ENCODE measurements around the gene PLPP2. TPM values are rescaled to one million over a fixed set of nuclear protein-coding genes. Genes with fewer than 3 reads are reported as not detected.

The PLPP2 gene
- total RNA-seq = 1 to 10 TPM in 1 of 2 donors, under 1 TPM in 1; 0.82 to 3.3 TPM

DNA sequence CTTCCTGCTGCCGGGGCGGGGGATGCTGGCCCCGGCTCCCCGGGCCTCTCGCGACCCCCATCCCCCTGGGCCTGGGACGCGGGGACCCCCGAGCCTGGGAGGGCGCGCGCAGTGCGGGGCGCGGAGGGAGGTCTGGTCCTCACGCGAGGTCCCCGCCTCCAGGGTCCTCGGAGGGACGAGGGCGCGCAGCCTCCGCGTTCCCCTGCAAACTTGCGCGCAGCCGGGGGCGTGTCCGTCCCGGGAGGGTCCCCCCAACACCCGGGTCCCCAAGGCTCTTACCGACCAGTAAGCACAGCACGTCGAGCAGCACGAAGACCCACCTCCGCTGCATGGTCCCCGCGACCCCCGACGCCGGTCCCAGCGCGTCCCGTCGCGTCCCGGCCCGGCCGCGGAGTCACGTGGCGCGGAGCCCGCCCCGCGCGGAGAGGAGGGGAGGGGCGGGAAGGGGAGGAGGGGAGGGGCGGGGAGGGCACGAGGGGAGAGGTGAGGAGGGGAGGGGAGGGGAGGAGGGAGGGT, at the start of gene PLPP2:
Gene PLPP2 (minus strand): TSS at position 398 of the 516 bp plus-strand sequence. CDS start 67 bp downstream, at position 331.
- peak within 1 kb of the TSS; percentile 11 to 45 for H3K4me3 ChIP-seq
- H3K9me3 ChIP-seq = no peaks in the 10 kb centered on the region
- no peak within 1 kb of the TSS for H3K27ac ChIP-seq
- TF ChIP-seq, protein P1, sequence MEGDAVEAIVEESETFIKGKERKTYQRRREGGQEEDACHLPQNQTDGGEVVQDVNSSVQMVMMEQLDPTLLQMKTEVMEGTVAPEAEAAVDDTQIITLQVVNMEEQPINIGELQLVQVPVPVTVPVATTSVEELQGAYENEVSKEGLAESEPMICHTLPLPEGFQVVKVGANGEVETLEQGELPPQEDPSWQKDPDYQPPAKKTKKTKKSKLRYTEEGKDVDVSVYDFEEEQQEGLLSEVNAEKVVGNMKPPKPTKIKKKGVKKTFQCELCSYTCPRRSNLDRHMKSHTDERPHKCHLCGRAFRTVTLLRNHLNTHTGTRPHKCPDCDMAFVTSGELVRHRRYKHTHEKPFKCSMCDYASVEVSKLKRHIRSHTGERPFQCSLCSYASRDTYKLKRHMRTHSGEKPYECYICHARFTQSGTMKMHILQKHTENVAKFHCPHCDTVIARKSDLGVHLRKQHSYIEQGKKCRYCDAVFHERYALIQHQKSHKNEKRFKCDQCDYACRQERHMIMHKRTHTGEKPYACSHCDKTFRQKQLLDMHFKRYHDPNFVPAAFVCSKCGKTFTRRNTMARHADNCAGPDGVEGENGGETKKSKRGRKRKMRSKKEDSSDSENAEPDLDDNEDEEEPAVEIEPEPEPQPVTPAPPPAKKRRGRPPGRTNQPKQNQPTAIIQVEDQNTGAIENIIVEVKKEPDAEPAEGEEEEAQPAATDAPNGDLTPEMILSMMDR (IDR thresholded peaks at IDR 0.05) = no peak
- DNase-seq (ENCODE audit: low spot score) = no peak
- peaks cover 0 to 23% of the 10 kb centered on the region in 2 donors for H3K27me3 ChIP-seq
- no peaks in the 10 kb centered on the region for H3K36me3 ChIP-seq
- peaks cover 0 to 37% of the 10 kb centered on the region in 2 donors for H3K4me1 ChIP-seq

DNA sequence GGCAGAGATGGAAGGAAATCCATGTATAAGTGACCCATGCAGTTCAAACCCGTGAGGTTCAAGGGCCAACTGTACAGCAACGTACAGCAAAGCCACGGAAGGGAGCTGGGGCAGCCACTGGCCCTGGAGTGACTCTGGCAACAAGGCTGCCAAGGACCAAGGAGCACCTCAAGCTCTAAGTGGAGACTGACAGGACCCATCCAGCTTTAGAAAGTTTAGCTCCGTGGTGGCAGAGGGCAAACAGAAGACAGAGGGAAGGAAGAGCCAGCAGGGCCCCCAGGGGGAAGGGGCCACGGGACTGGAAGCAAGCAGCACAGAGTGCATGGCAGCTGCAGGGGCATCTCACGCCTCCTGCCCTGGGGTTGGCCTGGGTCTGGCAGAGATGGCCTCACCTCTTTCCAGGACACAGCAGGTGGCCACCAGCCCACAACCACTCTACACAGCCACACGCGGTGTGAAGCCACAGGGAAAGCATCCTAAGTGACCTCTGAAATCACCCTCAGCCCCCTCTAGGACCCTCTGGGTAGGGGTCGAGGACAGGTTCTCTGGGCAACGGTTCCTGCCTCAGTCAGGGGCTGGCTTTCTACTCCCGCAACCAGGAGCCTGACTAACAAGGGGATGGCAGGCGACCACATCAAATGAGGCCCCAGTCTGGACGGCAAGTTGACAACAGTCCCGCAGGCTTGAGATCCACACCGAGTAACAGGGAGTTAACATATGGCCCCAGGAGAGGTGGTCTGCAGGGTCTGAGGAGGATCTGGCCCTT, 49.6 kb upstream of the PLPP2 start:
- TF ChIP-seq, protein P1 (IDR thresholded peaks at IDR 0.05) = no peak
- Histone ChIP-seq H3K4me3 (no peak overlapping the region), H3K9me3 (no peaks in the 10 kb centered on the region), H3K27ac (no peak overlapping the region), H3K4me1 (peaks cover 0 to 47% of the 10 kb centered on the region in 2 donors), H3K36me3 (no peaks in the 10 kb centered on the region), H3K27me3 (no peaks in the 10 kb centered on the region)
- no peak for DNase-seq (ENCODE audit: low spot score)

DNA sequence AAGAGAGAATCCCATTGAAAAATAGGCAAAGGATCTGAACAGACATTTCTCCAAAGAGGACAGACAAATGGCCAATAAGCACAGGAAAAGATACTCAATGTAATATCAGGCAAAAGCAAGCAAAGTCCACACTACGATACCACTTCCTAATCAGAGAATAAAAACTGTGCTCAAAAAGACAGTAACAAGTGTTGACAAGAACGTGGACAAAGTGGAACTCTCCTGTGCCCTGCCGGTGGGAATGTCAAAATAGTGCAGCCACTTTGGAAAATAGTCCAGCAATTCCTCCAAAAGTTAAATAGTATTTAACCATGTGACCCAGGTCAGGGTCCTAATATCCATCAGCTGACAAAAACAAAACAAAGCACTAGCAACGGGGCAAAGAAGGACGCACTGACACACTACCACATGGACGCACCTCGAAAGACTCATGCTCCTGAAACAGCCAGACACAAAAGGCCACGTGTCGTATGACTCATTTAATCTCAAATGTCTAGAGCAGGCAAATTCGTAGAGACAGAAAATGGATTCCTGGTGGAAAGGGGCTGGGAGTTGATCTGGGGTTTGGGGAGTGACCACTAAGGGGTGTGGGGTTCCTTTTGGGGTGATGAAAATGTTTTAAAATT, 48.2 kb upstream of the PLPP2 start:
- Histone ChIP-seq H3K4me3 (no peak overlapping the region), H3K36me3 (peaks cover 8% of the 10 kb centered on the region), H3K9me3 (no peaks in the 10 kb centered on the region), H3K27ac (no peak overlapping the region), H3K27me3 (no peaks in the 10 kb centered on the region), H3K4me1 (peaks cover 0 to 42% of the 10 kb centered on the region in 2 donors)
- TF ChIP-seq, protein P1 (IDR thresholded peaks at IDR 0.05) = no peak
- no peak for DNase-seq (ENCODE audit: low spot score)

DNA sequence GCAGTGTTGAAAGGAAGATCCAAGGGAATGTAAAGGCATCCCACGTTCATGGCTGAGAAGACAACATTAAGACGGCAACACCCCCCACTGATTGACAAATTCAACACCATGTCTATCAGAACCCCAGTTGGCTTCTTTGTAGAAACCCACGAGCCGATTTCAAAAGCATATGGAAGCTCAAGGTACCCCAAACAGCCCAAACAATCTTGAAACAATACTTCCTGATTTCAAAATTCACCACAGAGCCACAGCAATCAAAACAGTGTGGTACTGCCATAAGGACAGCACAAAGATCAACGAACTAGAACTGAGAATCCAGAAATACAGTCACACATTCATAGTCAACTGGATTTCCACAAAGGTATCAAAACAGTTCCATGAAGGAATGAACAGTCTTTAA, 47.2 kb upstream of the PLPP2 start:
- Histone ChIP-seq H3K36me3 (peaks cover 10% of the 10 kb centered on the region), H3K9me3 (no peaks in the 10 kb centered on the region), H3K27me3 (no peaks in the 10 kb centered on the region), H3K4me3 (no peak overlapping the region), H3K27ac (no peak overlapping the region), H3K4me1 (peaks cover 0 to 39% of the 10 kb centered on the region in 2 donors)
- DNase-seq (ENCODE audit: low spot score) = no peak
- TF ChIP-seq, protein P1 (IDR thresholded peaks at IDR 0.05) = no peak

DNA sequence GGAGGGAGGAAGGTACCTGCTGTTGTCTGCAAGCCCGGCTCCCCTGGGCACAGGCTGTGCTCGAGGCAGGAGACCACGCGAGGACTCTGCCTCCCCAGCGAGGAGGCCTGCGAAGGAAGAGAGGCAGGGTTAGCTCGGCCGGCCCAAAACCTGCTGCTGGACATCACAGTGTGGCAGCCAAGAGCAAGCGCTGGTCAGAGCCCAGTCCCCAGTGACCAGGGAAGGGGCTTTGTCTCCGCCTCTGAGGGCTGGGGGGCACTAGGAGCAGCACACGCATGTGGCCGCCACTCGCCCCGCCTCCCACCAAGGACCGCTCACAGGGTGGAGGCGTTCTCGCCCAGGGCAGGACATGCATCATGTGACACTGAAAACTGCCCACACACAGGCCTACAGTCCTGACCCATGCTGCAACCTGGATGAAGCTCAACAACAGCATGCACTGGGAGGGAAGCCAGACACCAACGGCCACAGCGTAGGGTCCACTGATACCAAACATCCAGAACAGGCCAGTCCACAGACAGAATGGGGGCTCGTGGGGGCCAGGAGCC, 44.9 kb upstream of the PLPP2 start:
- no peak overlapping the region for H3K4me3 ChIP-seq
- TF ChIP-seq, protein P1 (IDR thresholded peaks at IDR 0.05) = no peak
- H3K9me3 ChIP-seq = no peaks in the 10 kb centered on the region
- no peaks in the 10 kb centered on the region for H3K27me3 ChIP-seq
- peaks cover 0 to 16% of the 10 kb centered on the region in 2 donors for H3K4me1 ChIP-seq
- H3K36me3 ChIP-seq = peaks cover 12% of the 10 kb centered on the region
- H3K27ac ChIP-seq = no peak overlapping the region
- DNase-seq (ENCODE audit: low spot score) = no peak
